Keratinocyte (primary cell): ENCODE data around the gene MAPT. TPM values are rescaled to one million over a fixed set of nuclear protein-coding genes. Genes with fewer than 3 reads are reported as not detected.
"Not testable (repeated sequence)": the region's sequence is repeated elsewhere in the genome, so short reads cannot be mapped to it uniquely, and the experiment has no call there.

Source experiments
- DNase-seq: peaks from one replicate; pipeline ENCODE4 v3.0.0-alpha.2; 2011; ENCODE audit warnings: low read depth, missing footprints, low spot score
- FAIRE-seq: peaks from 2 replicates; lab custom pipeline; 2011; peaks lifted over from hg19 to GRCh38; lab: Jason Lieb, UNC
- H2AFZ ChIP-seq: 2 replicates; pipeline ENCODE4 v1.6.0; 2012; ENCODE audit warnings: low read length, control low read depth, inconsistent platforms; ENCODE audit not compliant: control insufficient read depth
- H3K27ac ChIP-seq: 2 replicates; pipeline ENCODE4 v1.5.1; 2011; ENCODE audit warnings: low read length; ENCODE audit not compliant: control insufficient read depth, insufficient read depth
- H3K27me3 ChIP-seq: 3 replicates; pipeline ENCODE4 v1.6.0; 2011; ENCODE audit warnings: low read length; ENCODE audit not compliant: control insufficient read depth, insufficient read depth; ENCODE audit errors: extremely low read depth
- H3K36me3 ChIP-seq, 2 experiments: 2 replicates in 1 of 2; 3 replicates in 1 of 2; pipeline ENCODE4 v1.5.1; 2011; ENCODE audit warnings: low read length in 2 of 2, mild to moderate bottlenecking in 1 of 2; ENCODE audit not compliant: control insufficient read depth in 2 of 2, insufficient read depth in 2 of 2; ENCODE audit errors: extremely low read depth in 1 of 2
- H3K4me1 ChIP-seq: 3 replicates; pipeline ENCODE4 v1.5.1; 2011; ENCODE audit warnings: low read length; ENCODE audit not compliant: control insufficient read depth, insufficient read depth; ENCODE audit errors: extremely low read depth
- H3K4me2 ChIP-seq: 3 replicates; pipeline ENCODE4 v1.6.0; 2011; ENCODE audit warnings: low read depth, low read length; ENCODE audit not compliant: control insufficient read depth, insufficient read depth; ENCODE audit errors: extremely low read depth
- H3K4me3 ChIP-seq, 3 experiments: fragments of 200-600 bp in 1 of 3; sonication (generic) in 1 of 3; 2 replicates in 2 of 3; 3 replicates in 1 of 3; pipeline ENCODE4 v1.5.1; 2011 to 2016; ENCODE audit warnings: low read length in 3 of 3, mild to moderate bottlenecking in 3 of 3, control low read depth in 2 of 3, inconsistent platforms in 1 of 3, low read depth in 1 of 3, mixed read lengths in 1 of 3, mixed run types in 1 of 3, moderate library complexity in 1 of 3; ENCODE audit not compliant: control insufficient read depth in 2 of 3, insufficient read depth in 2 of 3; ENCODE audit errors: extremely low read depth in 1 of 3
- H3K79me2 ChIP-seq: 2 replicates; pipeline ENCODE4 v1.6.0; 2012; ENCODE audit warnings: low read length; ENCODE audit not compliant: control insufficient read depth, insufficient read depth
- H3K9ac ChIP-seq: 3 replicates; pipeline ENCODE4 v1.6.0; 2011; ENCODE audit warnings: low read length; ENCODE audit not compliant: control insufficient read depth, insufficient read depth; ENCODE audit errors: extremely low read depth
- H3K9me1 ChIP-seq: 3 replicates; pipeline ENCODE4 v1.6.0; 2011; ENCODE audit warnings: low read length; ENCODE audit not compliant: control insufficient read depth, insufficient read depth; ENCODE audit errors: extremely low read depth
- H3K9me3 ChIP-seq: 2 replicates; pipeline ENCODE4 v1.5.1; 2012; ENCODE audit warnings: low read depth, low read length; ENCODE audit not compliant: control insufficient read depth
- H4K20me1 ChIP-seq: 3 replicates; pipeline ENCODE4 v1.6.0; 2011; ENCODE audit warnings: low read length; ENCODE audit not compliant: control insufficient read depth, insufficient read depth; ENCODE audit errors: extremely low read depth
- CTCF ChIP-seq, 3 experiments: IDR thresholded peaks in 1 of 3; conservative IDR thresholded peaks in 1 of 3; optimal IDR thresholded peaks in 1 of 3; 2 replicates in 2 of 3; 3 replicates in 1 of 3; pipeline versions ENCODE3 to v1.5.1; 2011; ENCODE audit warnings: low read length in 3 of 3, mild to moderate bottlenecking in 3 of 3, moderate library complexity in 2 of 3, control low read depth in 1 of 3, inconsistent platforms in 1 of 3; ENCODE audit not compliant: insufficient read depth in 2 of 3; ENCODE audit errors: extremely low read depth in 1 of 3
- EZH2 ChIP-seq: IDR thresholded peaks from one replicate; pipeline ENCODE4 v1.6.1; 2012; ENCODE audit warnings: inconsistent platforms, mild to moderate bottlenecking, low read length, moderate library complexity
- dilution Hi-C: fragments of 300-500 bp; cut with MboI; formaldehyde crosslinking; loops from one replicate; pipeline ENCODE4 v1.7.0; 2020; ENCODE audit warnings: low sequenced_read_pairs; ENCODE audit not compliant: extremely low pct_ligation_motif_present
- polyA plus RNA-seq, 5 experiments: library from polyadenylated mRNA; depleted of rRNA in 3 of 5; stranded (reverse) in 3 of 5; stranded (forward) in 1 of 5; unstranded in 1 of 5; fragments of >200 nt; gene quantifications; 1 replicate in 1 of 5; 2 replicates in 3 of 5; 3 replicates in 1 of 5; pipeline versions ENCODE4 v1.2.1 to v1.2.3, GENCODE V29; 2011 to 2012; ENCODE audit warnings: missing spikeins in 2 of 5, low read depth in 1 of 5, low replicate concordance in 1 of 5

The MAPT gene
- polyA plus RNA-seq, 1 donor (not counting 4 experiments of a cell fraction or from before 2014, with no cell fraction given): 0.08 TPM

DNA sequence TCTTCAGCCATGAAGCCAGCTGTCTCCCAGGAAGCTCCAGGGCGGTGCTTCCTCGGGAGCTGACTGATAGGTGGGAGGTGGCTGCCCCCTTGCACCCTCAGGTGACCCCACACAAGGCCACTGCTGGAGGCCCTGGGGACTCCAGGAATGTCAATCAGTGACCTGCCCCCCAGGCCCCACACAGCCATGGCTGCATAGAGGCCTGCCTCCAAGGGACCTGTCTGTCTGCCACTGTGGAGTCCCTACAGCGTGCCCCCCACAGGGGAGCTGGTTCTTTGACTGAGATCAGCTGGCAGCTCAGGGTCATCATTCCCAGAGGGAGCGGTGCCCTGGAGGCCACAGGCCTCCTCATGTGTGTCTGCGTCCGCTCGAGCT is 118.8 kb downstream of the MAPT start:
- dilution Hi-C loops: no loop called here
- no peak for TF ChIP-seq CTCF (optimal IDR thresholded peaks at IDR 0.05 in 1 of 3, IDR thresholded peaks at IDR 0.05 in 1 of 3, conservative IDR thresholded peaks at IDR 0.05 in 1 of 3; ENCODE audit: extremely low read depth in 1 of 3, insufficient read depth in 2 of 3, low read length in 3 of 3)
- TF ChIP-seq EZH2: no peak

DNA sequence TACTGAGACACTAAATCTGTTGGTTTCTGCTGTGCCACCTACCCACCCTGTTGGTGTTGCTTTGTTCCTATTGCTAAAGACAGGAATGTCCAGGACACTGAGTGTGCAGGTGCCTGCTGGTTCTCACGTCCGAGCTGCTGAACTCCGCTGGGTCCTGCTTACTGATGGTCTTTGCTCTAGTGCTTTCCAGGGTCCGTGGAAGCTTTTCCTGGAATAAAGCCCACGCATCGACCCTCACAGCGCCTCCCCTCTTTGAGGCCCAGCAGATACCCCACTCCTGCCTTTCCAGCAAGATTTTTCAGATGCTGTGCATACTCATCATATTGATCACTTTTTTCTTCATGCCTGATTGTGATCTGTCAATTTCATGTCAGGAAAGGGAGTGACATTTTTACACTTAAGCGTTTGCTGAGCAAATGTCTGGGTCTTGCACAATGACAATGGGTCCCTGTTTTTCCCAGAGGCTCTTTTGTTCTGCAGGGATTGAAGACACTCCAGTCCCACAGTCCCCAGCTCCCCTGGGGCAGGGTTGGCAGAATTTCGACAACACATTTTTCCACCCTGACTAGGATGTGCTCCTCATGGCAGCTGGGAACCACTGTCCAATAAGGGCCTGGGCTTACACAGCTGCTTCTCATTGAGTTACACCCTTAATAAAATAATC is 119.3 kb downstream of the MAPT start:
- Histone ChIP-seq H3K4me1 (no peaks in the 10 kb centered on the region), H3K4me3 (no peak overlapping the region), H3K9me3 (no peaks in the 10 kb centered on the region), H3K4me2 (no peak overlapping the region), H3K79me2 (no peaks in the 10 kb centered on the region), H3K9me1 (no peaks in the 10 kb centered on the region), H3K27me3 (peaks cover 3% of the 10 kb centered on the region), H3K36me3 (no peaks in the 10 kb centered on the region), H3K27ac (no peak overlapping the region), H4K20me1 (no peaks in the 10 kb centered on the region), H2AFZ (no peak overlapping the region), H3K9ac (no peak overlapping the region)
- no peak for DNase-seq
- FAIRE-seq: no peak
- dilution Hi-C loops: no loop called here
- no peak for TF ChIP-seq CTCF (optimal IDR thresholded peaks at IDR 0.05 in 1 of 3, IDR thresholded peaks at IDR 0.05 in 1 of 3, conservative IDR thresholded peaks at IDR 0.05 in 1 of 3; ENCODE audit: extremely low read depth in 1 of 3, insufficient read depth in 2 of 3, low read length in 3 of 3)
- TF ChIP-seq EZH2: no peak

More for the DNA sequence above, 118.8 kb downstream of the MAPT start:
- Histone ChIP-seq H3K4me2 (no peak overlapping the region), H3K27ac (no peak overlapping the region), H3K9me1 (no peaks in the 10 kb centered on the region), H3K9ac (no peak overlapping the region), H4K20me1 (no peaks in the 10 kb centered on the region), H3K36me3 (no peaks in the 10 kb centered on the region), H2AFZ (no peak overlapping the region), H3K4me1 (no peaks in the 10 kb centered on the region), H3K79me2 (no peaks in the 10 kb centered on the region), H3K4me3 (no peak overlapping the region), H3K27me3 (peaks cover 3% of the 10 kb centered on the region), H3K9me3 (no peaks in the 10 kb centered on the region)
- no peak for DNase-seq
- FAIRE-seq: no peak

DNA sequence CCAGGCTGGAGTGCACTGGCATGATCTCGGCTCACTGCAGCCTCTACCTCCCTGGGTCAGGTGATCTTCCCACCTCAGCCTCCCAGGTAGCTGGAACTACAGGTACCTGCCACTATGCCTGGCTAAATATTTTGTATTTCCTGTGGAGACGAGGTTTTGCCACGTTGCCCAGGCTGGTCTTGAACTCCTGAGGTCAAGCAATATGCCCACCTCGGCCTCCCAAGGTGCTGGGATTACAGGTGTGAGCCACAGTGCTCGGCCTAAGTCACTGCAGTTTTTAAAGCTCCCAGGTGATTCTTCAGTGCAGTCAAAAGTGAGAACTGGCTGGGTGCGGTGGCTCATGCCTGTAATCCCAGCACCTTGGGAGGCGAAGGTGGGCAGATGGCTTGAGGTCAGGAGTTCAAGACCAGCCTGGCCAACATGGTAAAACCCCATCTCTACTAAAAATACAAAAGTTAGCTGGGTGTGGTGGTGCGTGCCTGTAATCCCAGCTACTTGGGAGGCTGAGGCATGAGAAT is 125.1 kb downstream of the MAPT start:
- H3K4me2 ChIP-seq, FAIRE-seq, H3K36me3 ChIP-seq, DNase-seq, H3K9me1 ChIP-seq, dilution Hi-C loops, H3K9me3 ChIP-seq, H4K20me1 ChIP-seq, H3K79me2 ChIP-seq, H3K4me1 ChIP-seq, H3K27me3 ChIP-seq, H3K27ac ChIP-seq, H3K4me3 ChIP-seq, H3K9ac ChIP-seq, H2AFZ ChIP-seq: not testable (repeated sequence)
